ENCODE data around the gene LSAMP.
A peak's percentile ranks its signal among the peaks of the same experiment; 100 is the strongest.

Gene LSAMP

GRCh38 chr3:116331380-116331779, 113.9 kb downstream of the LSAMP start:
- TF ChIP-seq, protein P1, sequence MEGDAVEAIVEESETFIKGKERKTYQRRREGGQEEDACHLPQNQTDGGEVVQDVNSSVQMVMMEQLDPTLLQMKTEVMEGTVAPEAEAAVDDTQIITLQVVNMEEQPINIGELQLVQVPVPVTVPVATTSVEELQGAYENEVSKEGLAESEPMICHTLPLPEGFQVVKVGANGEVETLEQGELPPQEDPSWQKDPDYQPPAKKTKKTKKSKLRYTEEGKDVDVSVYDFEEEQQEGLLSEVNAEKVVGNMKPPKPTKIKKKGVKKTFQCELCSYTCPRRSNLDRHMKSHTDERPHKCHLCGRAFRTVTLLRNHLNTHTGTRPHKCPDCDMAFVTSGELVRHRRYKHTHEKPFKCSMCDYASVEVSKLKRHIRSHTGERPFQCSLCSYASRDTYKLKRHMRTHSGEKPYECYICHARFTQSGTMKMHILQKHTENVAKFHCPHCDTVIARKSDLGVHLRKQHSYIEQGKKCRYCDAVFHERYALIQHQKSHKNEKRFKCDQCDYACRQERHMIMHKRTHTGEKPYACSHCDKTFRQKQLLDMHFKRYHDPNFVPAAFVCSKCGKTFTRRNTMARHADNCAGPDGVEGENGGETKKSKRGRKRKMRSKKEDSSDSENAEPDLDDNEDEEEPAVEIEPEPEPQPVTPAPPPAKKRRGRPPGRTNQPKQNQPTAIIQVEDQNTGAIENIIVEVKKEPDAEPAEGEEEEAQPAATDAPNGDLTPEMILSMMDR (conservative IDR thresholded peaks at IDR 0.05; ENCODE audit: low read depth, low read length): no peak
- no peak overlapping the region for H3K4me3 ChIP-seq (ENCODE audit: low read depth, low read length)
- DNase-seq (ENCODE audit: low read depth): no peak

DNA sequence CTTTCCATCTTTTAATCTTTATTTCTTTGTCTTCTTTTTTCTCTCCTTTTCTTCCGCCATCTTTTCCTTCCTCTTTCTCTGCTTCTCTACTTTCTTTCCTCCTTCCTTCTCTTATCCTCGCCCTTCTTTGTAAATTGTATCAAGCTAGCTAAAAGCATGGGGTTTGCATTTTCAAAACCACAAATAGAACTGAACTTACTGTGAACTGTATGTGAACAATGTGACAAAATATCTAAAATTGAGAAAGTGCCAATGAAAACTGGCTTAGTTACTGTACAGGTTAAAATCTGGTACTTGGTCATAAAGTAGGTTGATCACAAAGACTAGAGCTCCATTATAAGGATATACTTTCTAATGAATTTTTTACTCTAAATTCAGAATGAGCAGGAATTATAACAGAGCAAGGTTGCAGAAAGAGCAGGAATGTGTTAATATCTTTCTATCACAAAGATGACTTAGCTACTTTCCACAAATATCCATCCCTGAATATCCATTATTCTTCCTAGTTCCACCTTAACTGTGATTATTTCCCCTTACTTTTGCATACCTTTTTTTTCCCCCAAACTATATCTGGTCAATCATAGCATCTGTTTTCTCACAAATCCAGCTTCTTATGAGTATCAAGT, 122.4 kb downstream of the LSAMP start:
- no peak overlapping the region for H3K4me3 ChIP-seq (ENCODE audit: low read depth, low read length)
- TF ChIP-seq, protein P1 (conservative IDR thresholded peaks at IDR 0.05; ENCODE audit: low read depth, low read length): no peak
- DNase-seq (ENCODE audit: low read depth): no peak

- no peak overlapping the region for H3K4me3 ChIP-seq (ENCODE audit: low read depth, low read length)
- TF ChIP-seq, protein P1 (conservative IDR thresholded peaks at IDR 0.05; ENCODE audit: low read depth, low read length): no peak
Observed at GRCh38 chr3:116318370-116318769, 126.9 kb downstream of the LSAMP start.

GRCh38 chr3:116316771-116317170, 128.5 kb downstream of the LSAMP start:
- TF ChIP-seq, protein P1 (conservative IDR thresholded peaks at IDR 0.05; ENCODE audit: low read depth, low read length): no peak

More at GRCh38 chr3:116318370-116318769, 126.9 kb downstream of the LSAMP start:
- DNase-seq (ENCODE audit: low read depth): no peak

GRCh38 chr3:116314476-116314875, 130.8 kb downstream of the LSAMP start:
- peak; percentile 5 for DNase-seq (ENCODE audit: low read depth)
- TF ChIP-seq, protein P1 (conservative IDR thresholded peaks at IDR 0.05; ENCODE audit: low read depth, low read length): no peak
- H3K4me3 ChIP-seq (ENCODE audit: low read depth, low read length): no peak overlapping the region

More at GRCh38 chr3:116316771-116317170, 128.5 kb downstream of the LSAMP start:
- no peak overlapping the region for H3K4me3 ChIP-seq (ENCODE audit: low read depth, low read length)
- no peak for DNase-seq (ENCODE audit: low read depth)

GRCh38 chr3:116306720-116307119, 138.6 kb downstream of the LSAMP start:
- TF ChIP-seq, protein P1 (conservative IDR thresholded peaks at IDR 0.05; ENCODE audit: low read depth, low read length): no peak

GRCh38 chr3:116306149-116306548, 139.1 kb downstream of the LSAMP start:
- TF ChIP-seq, protein P1 (conservative IDR thresholded peaks at IDR 0.05; ENCODE audit: low read depth, low read length): no peak
- no peak for DNase-seq (ENCODE audit: low read depth)

More at GRCh38 chr3:116306720-116307119, 138.6 kb downstream of the LSAMP start:
- no peak overlapping the region for H3K4me3 ChIP-seq (ENCODE audit: low read depth, low read length)
- no peak for DNase-seq (ENCODE audit: low read depth)

More at GRCh38 chr3:116306149-116306548, 139.1 kb downstream of the LSAMP start:
- no peak overlapping the region for H3K4me3 ChIP-seq (ENCODE audit: low read depth, low read length)
